ENCODE results near the gene LRRC26. TPM values are rescaled to one million over a fixed set of nuclear protein-coding genes. Genes with fewer than 3 reads are reported as not detected.

LRRC26 gene
- total and polyA plus RNA-seq, 2 of the 13 experiments (the other 11 are each of a cell fraction or from before 2014, with no cell fraction given): not detected

GRCh38 chr9:137188490-137189296, 18.8 kb upstream of the LRRC26 start, which contains the start of the genes ANAPC2 and SSNA1 (continued):
- TF ChIP-seq SRSF1 (optimal IDR thresholded peaks at IDR 0.05; ENCODE audit: low read depth, low read length) (no peak), SIX4 (CRISPR knock-in tag; IDR thresholded peaks at IDR 0.05) (peak; percentile 70), CREM (IDR thresholded peaks at IDR 0.05) (peak; percentile 98), CREM (CRISPR knock-in tag; IDR thresholded peaks at IDR 0.05) (peak; percentile 100), REPIN1 (CRISPR knock-in tag; IDR thresholded peaks at IDR 0.05; ENCODE audit: borderline replicate concordance, low read depth) (peak; percentile 95), ARNT2 (CRISPR knock-in tag; IDR thresholded peaks at IDR 0.05; ENCODE audit: low read depth) (no peak; the same call in 1 of the 2 replicates), HOXA3 (CRISPR knock-in tag; IDR thresholded peaks at IDR 0.05) (peak; percentile 100), HCFC1 (IDR thresholded peaks at IDR 0.05; ENCODE audit: low read depth, low read length) (peak; percentile 91), RFXAP (CRISPR knock-in tag; IDR thresholded peaks at IDR 0.05; ENCODE audit: borderline replicate concordance) (peak; percentile 64; the same call in 1 of the 2 replicates), HOXA7 (CRISPR knock-in tag; IDR thresholded peaks at IDR 0.05) (no peak), ARID4A (CRISPR knock-in tag; IDR thresholded peaks at IDR 0.05; ENCODE audit: borderline replicate concordance) (peak; percentile 98), ZNF777 (CRISPR knock-in tag; IDR thresholded peaks at IDR 0.05) (peak; percentile 89), SIN3B (IDR thresholded peaks at IDR 0.05; ENCODE audit: low read length) (peak; percentile 100), SALL1 (CRISPR knock-in tag; IDR thresholded peaks at IDR 0.05) (peak; percentile 89), ARNT (IDR thresholded peaks at IDR 0.05) (no peak), EED (CRISPR knock-in tag; IDR thresholded peaks at IDR 0.05) (no peak), ASH2L (IDR thresholded peaks at IDR 0.05; ENCODE audit: insufficient read length, low read depth, low read length) (peak; percentile 72), ZNF235 (CRISPR knock-in tag; IDR thresholded peaks at IDR 0.05; ENCODE audit: borderline replicate concordance) (no peak), RORA (CRISPR knock-in tag; IDR thresholded peaks at IDR 0.05) (no peak), KMT2B (CRISPR knock-in tag; IDR thresholded peaks at IDR 0.05) (peak; percentile 94), ZIK1 (CRISPR knock-in tag; IDR thresholded peaks at IDR 0.05; ENCODE audit: borderline replicate concordance, low read depth) (no peak; the same call in 1 of the 2 replicates), SNAPC4 (CRISPR knock-in tag; IDR thresholded peaks at IDR 0.05) (no peak), ZNF644 (CRISPR knock-in tag; IDR thresholded peaks at IDR 0.05; ENCODE audit: low read depth) (no peak)

Data from HepG2 (cell line).